Fibroblast of mammary gland (primary cell): ENCODE results near the gene GSE1.
A peak's percentile ranks its signal among the peaks of the same experiment; 100 is the strongest.
"Not testable (repeated sequence)": the region's sequence is repeated elsewhere in the genome, so short reads cannot be mapped to it uniquely, and the experiment has no call there.

Source experiments
- DNase-seq: peaks from one replicate; pipeline ENCODE4 v3.0.0-alpha.2; 2010; ENCODE audit warnings: low read depth
- H3K4me3 ChIP-seq: 2 replicates; pipeline ENCODE4 v1.5.1; 2011; ENCODE audit warnings: low read depth, mild to moderate bottlenecking, low read length, moderate library complexity; ENCODE audit not compliant: control insufficient read depth
- TF ChIP-seq, protein P1 (sequence below): conservative IDR thresholded peaks from 2 replicates; pipeline ENCODE4 v1.5.1; 2011; ENCODE audit warnings: low read depth, low read length, inconsistent platforms; ENCODE audit not compliant: control insufficient read depth, insufficient read depth

GSE1 gene

DNA sequence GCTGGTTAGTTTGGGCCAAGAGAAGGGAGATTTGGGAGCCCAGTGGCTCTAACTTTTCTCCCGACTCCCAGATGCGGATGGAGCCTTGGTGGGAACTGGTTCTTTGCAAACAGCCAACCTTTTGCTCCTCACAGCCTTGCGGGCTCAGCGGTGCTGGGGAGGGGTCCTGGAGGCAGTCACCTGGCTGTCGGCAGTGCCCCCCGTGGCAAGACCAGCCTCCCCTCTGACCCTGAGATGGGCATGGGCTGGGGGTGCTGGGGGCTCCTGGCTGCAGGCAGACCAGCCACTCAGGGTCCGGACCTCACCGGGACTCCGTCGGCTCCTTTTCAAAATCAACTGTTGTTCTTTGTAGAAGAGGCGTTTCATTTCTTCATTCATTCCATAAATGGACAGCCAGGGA is 21.7 kb upstream of the GSE1 start:
- no peak overlapping the region for H3K4me3 ChIP-seq
- DNase-seq: no peak
- TF ChIP-seq, protein P1, sequence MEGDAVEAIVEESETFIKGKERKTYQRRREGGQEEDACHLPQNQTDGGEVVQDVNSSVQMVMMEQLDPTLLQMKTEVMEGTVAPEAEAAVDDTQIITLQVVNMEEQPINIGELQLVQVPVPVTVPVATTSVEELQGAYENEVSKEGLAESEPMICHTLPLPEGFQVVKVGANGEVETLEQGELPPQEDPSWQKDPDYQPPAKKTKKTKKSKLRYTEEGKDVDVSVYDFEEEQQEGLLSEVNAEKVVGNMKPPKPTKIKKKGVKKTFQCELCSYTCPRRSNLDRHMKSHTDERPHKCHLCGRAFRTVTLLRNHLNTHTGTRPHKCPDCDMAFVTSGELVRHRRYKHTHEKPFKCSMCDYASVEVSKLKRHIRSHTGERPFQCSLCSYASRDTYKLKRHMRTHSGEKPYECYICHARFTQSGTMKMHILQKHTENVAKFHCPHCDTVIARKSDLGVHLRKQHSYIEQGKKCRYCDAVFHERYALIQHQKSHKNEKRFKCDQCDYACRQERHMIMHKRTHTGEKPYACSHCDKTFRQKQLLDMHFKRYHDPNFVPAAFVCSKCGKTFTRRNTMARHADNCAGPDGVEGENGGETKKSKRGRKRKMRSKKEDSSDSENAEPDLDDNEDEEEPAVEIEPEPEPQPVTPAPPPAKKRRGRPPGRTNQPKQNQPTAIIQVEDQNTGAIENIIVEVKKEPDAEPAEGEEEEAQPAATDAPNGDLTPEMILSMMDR: no peak

DNA sequence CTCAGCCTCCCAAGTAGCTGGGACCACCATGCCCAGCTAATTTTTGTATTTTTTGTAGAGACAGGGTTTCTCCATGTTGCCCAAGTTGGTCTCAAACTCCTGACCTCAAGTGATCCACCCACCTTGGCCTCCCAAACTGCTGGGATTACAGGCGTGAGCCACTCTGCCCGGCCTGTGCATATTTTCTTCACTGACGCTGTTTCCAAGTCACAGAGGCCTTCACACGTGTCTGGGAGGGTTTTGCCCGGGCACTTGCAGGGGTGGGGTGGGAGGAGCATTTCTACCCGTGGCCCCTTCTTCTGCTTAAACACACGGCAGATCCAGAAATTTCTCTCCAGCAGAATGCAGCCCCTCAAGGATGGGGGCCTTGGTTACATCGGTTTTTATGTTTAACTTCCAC is 20.8 kb upstream of the GSE1 start:
- not testable (repeated sequence) for DNase-seq, H3K4me3 ChIP-seq

DNA sequence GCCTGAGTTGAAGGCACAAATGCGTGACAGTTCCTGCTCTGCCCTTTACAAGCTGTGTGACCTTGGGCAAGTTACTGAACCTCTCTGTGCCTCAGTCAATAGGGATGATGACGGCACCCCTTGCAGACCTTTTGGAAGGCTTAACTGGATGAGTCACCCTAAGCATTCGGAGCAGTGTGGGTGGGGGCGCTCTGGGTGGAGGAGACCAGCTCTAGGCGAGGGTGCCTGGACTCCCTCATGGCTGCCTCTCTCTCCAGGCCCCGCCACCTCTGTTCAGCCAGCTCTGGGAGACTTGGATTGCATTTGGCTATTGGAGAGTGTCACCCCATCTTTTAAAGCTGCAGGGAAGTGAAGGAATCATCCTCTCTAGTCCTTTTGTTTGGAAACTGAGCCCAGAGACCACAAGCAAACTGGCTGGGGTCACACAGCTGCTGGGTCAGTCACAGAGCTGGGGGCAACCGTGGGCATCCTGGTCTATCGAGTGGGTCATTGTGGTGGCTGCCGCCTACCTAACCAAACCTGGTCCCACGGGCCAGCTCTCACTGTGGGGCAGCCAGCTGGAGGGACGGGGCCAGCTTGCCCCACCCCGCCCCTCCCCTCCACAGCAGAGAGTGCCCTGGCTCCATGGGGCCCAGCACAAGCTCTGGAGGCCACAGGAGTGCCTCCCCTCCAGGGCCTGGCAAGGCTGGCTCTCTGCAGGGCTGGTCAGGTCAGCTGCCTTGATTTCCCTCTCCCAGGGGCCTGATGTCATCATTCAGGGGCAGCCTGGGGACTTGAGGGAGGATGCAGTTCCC is 20.2 kb upstream of the GSE1 start:
- no peak overlapping the region for H3K4me3 ChIP-seq
- peak; percentile 62 for DNase-seq
- TF ChIP-seq, protein P1: no peak

DNA sequence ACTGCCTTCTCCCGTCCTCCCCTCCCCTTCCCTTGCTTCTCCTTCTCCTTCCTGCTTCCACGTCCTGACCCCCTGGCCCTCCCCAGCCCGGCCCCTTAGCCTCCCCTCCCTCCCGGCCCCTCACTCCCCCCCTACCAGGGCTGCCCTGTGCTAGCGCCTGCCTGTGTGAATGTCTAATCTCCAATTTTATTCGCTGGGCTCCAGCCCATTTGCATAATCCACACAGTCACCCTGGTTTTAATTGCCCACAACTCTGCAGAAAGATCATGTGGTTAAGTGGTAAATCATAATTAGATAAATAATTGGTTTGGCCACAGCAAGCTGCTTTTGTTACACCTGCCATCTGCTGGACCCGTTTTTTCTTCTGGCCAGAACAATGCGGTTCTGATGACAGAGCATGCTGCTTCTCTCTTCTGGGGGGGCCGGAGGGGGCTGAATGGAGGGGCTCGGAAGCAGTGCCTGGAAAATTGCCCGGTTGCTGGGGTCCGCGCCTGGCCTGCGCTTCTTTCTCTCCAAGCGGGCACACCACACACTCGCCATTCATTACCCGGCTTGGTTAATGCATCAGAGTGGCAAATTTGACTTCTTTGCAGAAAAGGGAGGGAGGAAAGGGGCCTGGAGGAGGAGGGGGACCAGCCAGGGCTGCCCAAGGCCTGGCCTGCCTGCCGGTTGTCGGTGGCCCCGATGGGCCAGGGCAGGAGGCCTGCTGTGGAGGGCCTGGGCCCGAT is 19.5 kb upstream of the GSE1 start:
- H3K4me3 ChIP-seq: no peak overlapping the region
- no peak for DNase-seq
- TF ChIP-seq, protein P1: no peak

DNA sequence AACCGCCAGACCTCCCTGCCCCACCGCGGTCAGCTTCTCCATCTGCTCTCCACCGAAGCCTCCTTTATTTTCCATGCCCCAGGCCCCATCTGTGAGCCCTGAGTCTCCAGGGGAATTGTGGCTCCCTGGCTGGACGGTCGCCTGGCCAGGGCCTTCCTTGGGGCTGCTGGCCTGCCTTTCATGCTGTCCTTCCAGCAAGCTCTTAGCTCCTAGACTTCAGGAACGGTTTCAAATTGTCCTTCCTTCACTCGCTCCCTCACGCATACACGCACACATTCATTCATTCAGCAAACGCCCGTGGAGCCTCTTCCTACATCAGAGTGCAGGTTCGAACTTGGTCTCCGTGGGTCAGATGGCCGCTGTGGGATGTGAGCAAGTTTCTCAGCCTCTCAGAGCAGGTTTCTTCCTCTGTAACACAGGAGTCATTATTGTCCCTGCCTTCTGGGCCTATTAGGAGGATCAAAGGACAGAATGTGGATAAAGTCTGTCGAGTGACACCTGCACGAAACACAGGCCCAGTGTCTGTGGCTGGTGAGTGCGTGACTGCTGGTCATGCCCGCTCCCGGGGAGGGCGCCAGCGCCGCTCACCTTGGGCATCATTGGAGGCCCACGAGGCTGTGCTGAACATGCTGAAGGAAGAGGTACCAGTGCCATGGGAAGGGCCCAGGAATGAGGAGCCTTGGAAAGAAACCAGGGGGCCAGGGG is 18.7 kb upstream of the GSE1 start:
- TF ChIP-seq, protein P1: no peak
- no peak overlapping the region for H3K4me3 ChIP-seq
- DNase-seq: no peak

DNA sequence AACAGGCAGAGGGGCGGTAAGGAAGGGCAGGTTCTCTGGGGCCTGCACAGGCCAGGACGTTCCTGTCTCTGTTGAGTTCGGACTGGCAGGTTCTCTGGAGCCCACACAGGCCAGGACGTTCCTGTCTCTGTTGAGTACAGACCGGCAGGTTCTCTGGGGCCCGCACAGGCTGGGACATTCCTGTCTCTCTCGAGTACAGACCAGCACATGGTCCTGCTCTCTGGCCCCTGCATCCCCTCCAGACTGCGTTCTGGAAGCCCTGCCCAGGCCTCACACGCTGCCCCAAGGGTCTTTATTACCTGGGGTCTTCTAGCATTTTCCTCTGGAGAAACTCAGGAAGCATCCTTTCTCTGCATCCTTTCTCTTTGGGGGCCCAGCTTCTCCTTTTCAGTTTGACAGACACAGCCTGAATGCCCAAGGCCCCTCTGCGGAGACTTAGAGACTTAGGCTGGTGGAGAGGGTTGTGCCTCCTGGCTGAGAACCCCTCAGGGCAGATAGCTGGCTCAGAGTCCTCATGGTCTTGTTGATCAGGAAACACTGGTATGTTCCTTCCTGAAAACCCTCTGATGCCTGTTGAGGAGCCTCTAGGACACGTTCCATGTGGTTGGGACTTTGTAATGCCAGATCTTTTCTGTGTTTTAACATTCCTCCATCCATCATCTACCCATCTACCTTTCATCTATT is 18.0 kb upstream of the GSE1 start:
- no peak for DNase-seq
- H3K4me3 ChIP-seq: no peak overlapping the region
- TF ChIP-seq, protein P1: no peak
